Endothelial cell of umbilical vein (primary cell): ENCODE results near the gene PSMD14. TPM values are rescaled to one million over a fixed set of nuclear protein-coding genes. Genes with fewer than 3 reads are reported as not detected.

Experiments
- BruUV-seq: library from RNA; stranded (reverse); fragments of 400-500 nt; replicated peaks from 2 replicates; lab custom pipeline; 2021; lab: Mats Ljungman, UMichigan
- CTCF ChIA-PET: fragments of 300-600, 350-600 bp; sonication (Branson Sonifier 250); formaldehyde crosslinking; loops from one replicate; lab custom pipeline; 2021; ENCODE audit warnings: antibody characterized with exemption, inconsistent platforms; lab: Charles Lee
- POLR2A ChIA-PET: fragments of 300-600, 350-600 bp; sonication (Branson Sonifier 250); formaldehyde crosslinking; loops from one replicate; lab custom pipeline; 2021; ENCODE audit warnings: antibody characterized with exemption, inconsistent platforms; lab: Charles Lee
- DNase-seq: peaks from one replicate; pipeline ENCODE4 v3.0.0-alpha.2; 2011; ENCODE audit warnings: low read depth, low spot score
- FAIRE-seq: peaks from 2 replicates; lab custom pipeline; 2011; peaks lifted over from hg19 to GRCh38; lab: Jason Lieb, UNC
- H2AFZ ChIP-seq: 2 replicates; pipeline ENCODE4 v1.6.0; 2012; ENCODE audit warnings: low read depth, low read length, control low read depth, inconsistent platforms
- H3K27ac ChIP-seq: 2 replicates; pipeline ENCODE4 v1.5.1; 2011; ENCODE audit warnings: low read depth, mild to moderate bottlenecking, control low read depth, low read length, moderate library complexity; ENCODE audit not compliant: insufficient read depth
- H3K27me3 ChIP-seq, 2 experiments: 2 replicates each; pipeline versions ENCODE4 v1.6.0 to v1.6.1; 2011; ENCODE audit warnings: low read length in 2 of 2, mixed read lengths in 1 of 2; ENCODE audit not compliant: control insufficient read depth in 2 of 2, insufficient read depth in 2 of 2
- H3K36me3 ChIP-seq, 2 experiments: 2 replicates in 1 of 2; 3 replicates in 1 of 2; pipeline ENCODE4 v1.5.1; 2011; ENCODE audit warnings: low read length in 2 of 2, mild to moderate bottlenecking in 1 of 2, moderate library complexity in 1 of 2; ENCODE audit not compliant: control insufficient read depth in 2 of 2, insufficient read depth in 2 of 2; ENCODE audit errors: extremely low read depth in 1 of 2
- H3K4me1 ChIP-seq: 3 replicates; pipeline ENCODE4 v1.5.1; 2011; ENCODE audit warnings: mild to moderate bottlenecking, low read length; ENCODE audit not compliant: control insufficient read depth, insufficient read depth; ENCODE audit errors: extremely low read depth
- H3K4me2 ChIP-seq: 2 replicates; pipeline ENCODE4 v1.6.1; 2011; ENCODE audit warnings: low read length, control low read depth, mixed read lengths; ENCODE audit not compliant: insufficient read depth
- H3K4me3 ChIP-seq, 3 experiments: fragments of 200-600 bp in 1 of 3; sonication (generic), shearing (Covaris generic) in 1 of 3; replicated peaks in 1 of 3; 2 replicates each; pipeline ENCODE4 v1.5.1; 2011 to 2016; ENCODE audit warnings: control low read depth in 3 of 3, low read length in 3 of 3, mild to moderate bottlenecking in 2 of 3, inconsistent platforms in 1 of 3, low read depth in 1 of 3, moderate library complexity in 1 of 3; ENCODE audit not compliant: insufficient read depth in 1 of 3
- H3K79me2 ChIP-seq: 2 replicates; pipeline ENCODE4 v1.6.0; 2012; ENCODE audit warnings: low read length, inconsistent platforms; ENCODE audit not compliant: control insufficient read depth, insufficient read depth
- H3K9ac ChIP-seq: replicated peaks from 2 replicates; pipeline ENCODE3; 2011; ENCODE audit warnings: low read length, control low read depth; ENCODE audit not compliant: insufficient read depth; ENCODE audit errors: extremely low read depth
- H3K9me1 ChIP-seq: replicated peaks from 3 replicates; pipeline ENCODE4 v1.6.0; 2011; ENCODE audit warnings: mild to moderate bottlenecking, low read length; ENCODE audit not compliant: control insufficient read depth, insufficient read depth; ENCODE audit errors: extremely low read depth
- H3K9me3 ChIP-seq: replicated peaks from 2 replicates; pipeline ENCODE4 v1.5.1; 2012; ENCODE audit warnings: low read length, inconsistent platforms; ENCODE audit not compliant: control insufficient read depth, insufficient read depth
- H4K20me1 ChIP-seq: replicated peaks from 2 replicates; pipeline ENCODE3; 2011; ENCODE audit warnings: mild to moderate bottlenecking, low read length; ENCODE audit not compliant: control insufficient read depth, insufficient read depth; ENCODE audit errors: extremely low read depth
- CTCF ChIP-seq, 2 donors: IDR thresholded peaks; 1 replicate in 1 of 2; 2 replicates in 1 of 2; pipeline ENCODE4 v1.5.1; 2011; ENCODE audit warnings: low read length in 2 of 2, mild to moderate bottlenecking in 2 of 2, moderate library complexity in 2 of 2, control low read depth in 1 of 2, inconsistent platforms in 1 of 2, low read depth in 1 of 2; ENCODE audit not compliant: insufficient read depth in 1 of 2; ENCODE audit errors: extremely low read depth in 1 of 2
- EZH2 ChIP-seq: IDR thresholded peaks from 2 replicates; pipeline ENCODE4 v1.6.1; 2012; ENCODE audit warnings: borderline replicate concordance, low read depth, mild to moderate bottlenecking, moderate library complexity, low read length, inconsistent platforms; ENCODE audit not compliant: severe bottlenecking
- FOS ChIP-seq: IDR thresholded peaks from 2 replicates; pipeline ENCODE4 v1.6.1; 2011; ENCODE audit warnings: mild to moderate bottlenecking, low read length, moderate library complexity, borderline replicate concordance; ENCODE audit not compliant: insufficient read depth
- JUN ChIP-seq: IDR thresholded peaks from 2 replicates; pipeline ENCODE4 v1.6.1; 2011; ENCODE audit warnings: borderline replicate concordance, low read depth; ENCODE audit not compliant: insufficient read length, insufficient read depth
- MAX ChIP-seq: IDR thresholded peaks from 2 replicates; pipeline ENCODE4 v1.6.1; 2011; ENCODE audit not compliant: insufficient read depth, insufficient read length
- dilution Hi-C: fragments of 300-500 bp; cut with MboI; formaldehyde crosslinking; loops from one replicate; pipeline ENCODE4 v1.15.0; 2019; ENCODE audit warnings: low sequenced_read_pairs; ENCODE audit not compliant: extremely low pct_ligation_motif_present
- intact Hi-C: fragments of 100-400 bp; cut with micrococcal nuclease; formaldehyde crosslinking; loops from one replicate; pipeline ENCODE4 v1.10.0; 2022
- polyA plus RNA-seq, 4 experiments: library from polyadenylated mRNA; depleted of rRNA in 3 of 4; stranded (reverse) in 3 of 4; unstranded in 1 of 4; fragments of >200 nt; gene quantifications; 2 replicates each; pipeline versions ENCODE4 v1.2.1 to v1.2.3, GENCODE V29; 2011 to 2012; ENCODE audit warnings: missing spikeins in 1 of 4
- total RNA-seq: library from RNA; stranded (reverse); gene quantifications from 2 replicates; pipeline ENCODE4 v1.2.3, GENCODE V29; 2021

Gene PSMD14
- total and polyA plus RNA-seq, 2 donors (not counting 3 experiments of a cell fraction or from before 2014, with no cell fraction given) = 47.6 to 85.4 TPM

- FAIRE-seq (peak; percentile 4), DNase-seq (no peak)
- no peaks in the 10 kb centered on the region for H3K9me1 ChIP-seq
- H3K36me3 ChIP-seq = no peaks in the 10 kb centered on the region
- H3K4me3 ChIP-seq = no peak overlapping the region
- no TSS peak for BruUV-seq
- no peaks in the 10 kb centered on the region for H4K20me1 ChIP-seq
- H3K79me2 ChIP-seq = no peaks in the 10 kb centered on the region
- no peak overlapping the region for H3K9ac ChIP-seq
- POLR2A ChIA-PET = no interaction called here
- dilution Hi-C loops (no loop called here), intact Hi-C loops (no loop called here)
- H3K4me1 ChIP-seq = peaks cover 9% of the 10 kb centered on the region
- H2AFZ ChIP-seq = peak overlapping the region; percentile 56
- H3K9me3 ChIP-seq = no peaks in the 10 kb centered on the region
- CTCF ChIA-PET = no interaction called here
- H3K27ac ChIP-seq = no peak overlapping the region
- TF ChIP-seq MAX (peak; percentile 28), FOS (no peak), CTCF (IDR thresholded peaks at IDR 0.05; ENCODE audit: extremely low read depth in 1 of 2, insufficient read depth in 1 of 2, low read depth in 1 of 2, low read length in 2 of 2) (no peak), EZH2 (peak; percentile 99), JUN (no peak)
- peak overlapping the region; percentile 41 for H3K4me2 ChIP-seq
- H3K27me3 ChIP-seq = peaks cover 87 to 100% of the 10 kb centered on the region in 2 experiments
Observed at GRCh38 chr2:161423421-161424393, 115.5 kb downstream of the PSMD14 start.
